ENCODE results near the gene TIMM44.

The TIMM44 gene

GRCh38 chr19:7981199-7981598 lies 37.7 kb upstream of the TIMM44 start:
- Mint-ChIP-seq H3K9me3 (no peaks in the 10 kb centered on the region), H3K27me3 (no peaks in the 10 kb centered on the region), H3K4me1 (peaks cover 0 to 11% of the 10 kb centered on the region in 2 donors), H3K4me3 (no peak overlapping the region), H3K27ac (no peak overlapping the region), H3K36me3 (peaks cover 37 to 51% of the 10 kb centered on the region in 2 donors)
- DNase-seq (no peak), ATAC-seq (replicated peaks) (no peak)

GRCh38 chr19:7980635-7981121 lies 37.2 kb upstream of the TIMM44 start:
- no peak overlapping the region for H3K4me3 Mint-ChIP-seq
- peaks cover 0 to 9% of the 10 kb centered on the region in 2 donors for H3K4me1 Mint-ChIP-seq
- H3K27ac Mint-ChIP-seq, result no peak overlapping the region
- no peak for ATAC-seq (replicated peaks)
- H3K27me3 Mint-ChIP-seq, result no peaks in the 10 kb centered on the region
- H3K36me3 Mint-ChIP-seq, result peaks cover 34 to 47% of the 10 kb centered on the region in 2 donors
- no peaks in the 10 kb centered on the region for H3K9me3 Mint-ChIP-seq
- DNase-seq, result no peak

GRCh38 chr19:7980168-7980567 lies 36.7 kb upstream of the TIMM44 start:
- Mint-ChIP-seq H3K27ac (no peak overlapping the region), H3K4me3 (no peak overlapping the region), H3K4me1 (peaks cover 0 to 9% of the 10 kb centered on the region in 2 donors), H3K27me3 (no peaks in the 10 kb centered on the region), H3K9me3 (no peaks in the 10 kb centered on the region), H3K36me3 (peaks cover 32 to 47% of the 10 kb centered on the region in 2 donors)
- DNase-seq (no peak), ATAC-seq (replicated peaks) (no peak)

- Mint-ChIP-seq H3K27ac (no peak overlapping the region), H3K4me3 (no peak overlapping the region), H3K36me3 (peaks cover 32 to 44% of the 10 kb centered on the region in 2 donors), H3K9me3 (no peaks in the 10 kb centered on the region), H3K27me3 (no peaks in the 10 kb centered on the region), H3K4me1 (peaks cover 0 to 7% of the 10 kb centered on the region in 2 donors)
- no peak for DNase-seq
- no peak for ATAC-seq (replicated peaks)
Measured at GRCh38 chr19:7979559-7979958, 36.1 kb upstream of the TIMM44 start.

GRCh38 chr19:7979011-7979410 lies 35.5 kb upstream of the TIMM44 start:
- H3K4me3 Mint-ChIP-seq, result no peak overlapping the region
- DNase-seq (no peak), ATAC-seq (replicated peaks) (no peak)
- no peaks in the 10 kb centered on the region for H3K27me3 Mint-ChIP-seq
- H3K4me1 Mint-ChIP-seq, result peaks cover 0 to 4% of the 10 kb centered on the region in 2 donors
- peak overlapping the region; percentile 47 for H3K27ac Mint-ChIP-seq
- H3K9me3 Mint-ChIP-seq, result no peaks in the 10 kb centered on the region
- peaks cover 31 to 44% of the 10 kb centered on the region in 2 donors for H3K36me3 Mint-ChIP-seq

GRCh38 chr19:7978179-7978825 lies 34.8 kb upstream of the TIMM44 start:
- DNase-seq (no peak), ATAC-seq (replicated peaks) (no peak)
- Mint-ChIP-seq H3K27ac (no peak overlapping the region), H3K4me3 (no peak overlapping the region), H3K4me1 (peaks cover 0 to 2% of the 10 kb centered on the region in 2 donors), H3K36me3 (peaks cover 31 to 45% of the 10 kb centered on the region in 2 donors), H3K27me3 (no peaks in the 10 kb centered on the region), H3K9me3 (no peaks in the 10 kb centered on the region)

GRCh38 chr19:7977723-7978040 lies 34.2 kb upstream of the TIMM44 start:
- H3K36me3 Mint-ChIP-seq, result peaks cover 26 to 40% of the 10 kb centered on the region in 2 donors
- no peaks in the 10 kb centered on the region for H3K27me3 Mint-ChIP-seq
- peaks cover 0 to 2% of the 10 kb centered on the region in 2 donors for H3K4me1 Mint-ChIP-seq
- no peaks in the 10 kb centered on the region for H3K9me3 Mint-ChIP-seq
- no peak overlapping the region for H3K4me3 Mint-ChIP-seq
- H3K27ac Mint-ChIP-seq, result peak overlapping the region; percentile 20
- ATAC-seq (replicated peaks) (no peak), DNase-seq (no peak)

GRCh38 chr19:7977021-7977722 lies 33.7 kb upstream of the TIMM44 start:
- DNase-seq (no peak), ATAC-seq (replicated peaks) (no peak)
- Mint-ChIP-seq H3K9me3 (no peaks in the 10 kb centered on the region), H3K4me1 (peaks cover 0 to 2% of the 10 kb centered on the region in 2 donors), H3K27ac (no peak overlapping the region), H3K27me3 (no peaks in the 10 kb centered on the region), H3K4me3 (no peak overlapping the region), H3K36me3 (peaks cover 23 to 36% of the 10 kb centered on the region in 2 donors)

- H3K27me3 Mint-ChIP-seq, result no peaks in the 10 kb centered on the region
- no peak overlapping the region for H3K4me3 Mint-ChIP-seq
- H3K27ac Mint-ChIP-seq, result no peak overlapping the region
- peaks cover 0 to 2% of the 10 kb centered on the region in 2 donors for H3K4me1 Mint-ChIP-seq
- peaks cover 21 to 32% of the 10 kb centered on the region in 2 donors for H3K36me3 Mint-ChIP-seq
- H3K9me3 Mint-ChIP-seq, result no peaks in the 10 kb centered on the region
- ATAC-seq (replicated peaks) (no peak), DNase-seq (no peak)
Measured at GRCh38 chr19:7976461-7976860, 33.0 kb upstream of the TIMM44 start.

- DNase-seq (no peak), ATAC-seq (replicated peaks) (no peak)
- Mint-ChIP-seq H3K27me3 (no peaks in the 10 kb centered on the region), H3K9me3 (no peaks in the 10 kb centered on the region), H3K4me1 (no peaks in the 10 kb centered on the region), H3K4me3 (no peak overlapping the region), H3K36me3 (peaks cover 23 to 24% of the 10 kb centered on the region in 2 donors), H3K27ac (no peak overlapping the region)
Measured at GRCh38 chr19:7975037-7975436, 31.6 kb upstream of the TIMM44 start.

GRCh38 chr19:7973883-7974282 lies 30.4 kb upstream of the TIMM44 start:
- Mint-ChIP-seq H3K9me3 (no peaks in the 10 kb centered on the region), H3K27me3 (no peaks in the 10 kb centered on the region), H3K27ac (no peak overlapping the region), H3K4me1 (no peaks in the 10 kb centered on the region), H3K36me3 (peaks cover 19 to 28% of the 10 kb centered on the region in 2 donors), H3K4me3 (no peak overlapping the region)
- ATAC-seq (replicated peaks), result no peak
- DNase-seq, result no peak

GRCh38 chr19:7971553-7972520 lies 28.4 kb upstream of the TIMM44 start:
- Mint-ChIP-seq H3K4me1 (no peaks in the 10 kb centered on the region), H3K4me3 (no peak overlapping the region), H3K36me3 (peaks cover 35 to 40% of the 10 kb centered on the region in 2 donors), H3K27me3 (no peaks in the 10 kb centered on the region), H3K27ac (no peak overlapping the region), H3K9me3 (no peaks in the 10 kb centered on the region)
- ATAC-seq (replicated peaks), result no peak
- DNase-seq, result no peak

- DNase-seq, result peak; percentile 11
- no peaks in the 10 kb centered on the region for H3K4me1 Mint-ChIP-seq
- ATAC-seq (replicated peaks), result peak in 1 of 2 donors; percentile 45
- H3K9me3 Mint-ChIP-seq, result no peaks in the 10 kb centered on the region
- H3K27me3 Mint-ChIP-seq, result no peaks in the 10 kb centered on the region
- H3K27ac Mint-ChIP-seq, result peak overlapping the region; percentile 65
- peaks cover 42 to 46% of the 10 kb centered on the region in 2 donors for H3K36me3 Mint-ChIP-seq
- no peak overlapping the region for H3K4me3 Mint-ChIP-seq
Measured at GRCh38 chr19:7970716-7971448, 27.4 kb upstream of the TIMM44 start.

GRCh38 chr19:7969555-7969939 lies 26.1 kb upstream of the TIMM44 start:
- DNase-seq, result no peak
- ATAC-seq (replicated peaks), result no peak
- Mint-ChIP-seq H3K4me1 (no peaks in the 10 kb centered on the region), H3K27ac (no peak overlapping the region), H3K4me3 (no peak overlapping the region), H3K9me3 (no peaks in the 10 kb centered on the region), H3K36me3 (peaks cover 47 to 48% of the 10 kb centered on the region in 2 donors), H3K27me3 (no peaks in the 10 kb centered on the region)
